ENCODE measurements around the gene LRRC4C. TPM values are rescaled to one million over a fixed set of nuclear protein-coding genes. Genes with fewer than 3 reads are reported as not detected.

Gene LRRC4C
- total and polyA plus RNA-seq, 12 donors: 0.15 to 0.93 (median 0.40) TPM

- H3K4me1 ChIP-seq: no peaks in the 10 kb centered on the region
- TF ChIP-seq, protein P1, sequence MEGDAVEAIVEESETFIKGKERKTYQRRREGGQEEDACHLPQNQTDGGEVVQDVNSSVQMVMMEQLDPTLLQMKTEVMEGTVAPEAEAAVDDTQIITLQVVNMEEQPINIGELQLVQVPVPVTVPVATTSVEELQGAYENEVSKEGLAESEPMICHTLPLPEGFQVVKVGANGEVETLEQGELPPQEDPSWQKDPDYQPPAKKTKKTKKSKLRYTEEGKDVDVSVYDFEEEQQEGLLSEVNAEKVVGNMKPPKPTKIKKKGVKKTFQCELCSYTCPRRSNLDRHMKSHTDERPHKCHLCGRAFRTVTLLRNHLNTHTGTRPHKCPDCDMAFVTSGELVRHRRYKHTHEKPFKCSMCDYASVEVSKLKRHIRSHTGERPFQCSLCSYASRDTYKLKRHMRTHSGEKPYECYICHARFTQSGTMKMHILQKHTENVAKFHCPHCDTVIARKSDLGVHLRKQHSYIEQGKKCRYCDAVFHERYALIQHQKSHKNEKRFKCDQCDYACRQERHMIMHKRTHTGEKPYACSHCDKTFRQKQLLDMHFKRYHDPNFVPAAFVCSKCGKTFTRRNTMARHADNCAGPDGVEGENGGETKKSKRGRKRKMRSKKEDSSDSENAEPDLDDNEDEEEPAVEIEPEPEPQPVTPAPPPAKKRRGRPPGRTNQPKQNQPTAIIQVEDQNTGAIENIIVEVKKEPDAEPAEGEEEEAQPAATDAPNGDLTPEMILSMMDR (IDR thresholded peaks at IDR 0.05): no peak
- H3K27me3 ChIP-seq: no peaks in the 10 kb centered on the region
- 17 to 26% methylated on average over 1 of the region's 1 CpG for WGBS, 2 donors
- DNase-seq (no peak), ATAC-seq (no peak)
- no peaks in the 10 kb centered on the region for H3K36me3 ChIP-seq
- no peak overlapping the region for H3K27ac ChIP-seq
- no peaks in the 10 kb centered on the region for H3K9me3 ChIP-seq
- no peak overlapping the region for H3K4me3 ChIP-seq
- intact Hi-C loops (cut with DNase I): no loop called here
These were observed 324.5 kb downstream of the LRRC4C start for GRCh38 chr11:41134971-41135370.

GRCh38 chr11:41133023-41133422, 326.4 kb downstream of the LRRC4C start:
- DNase-seq: no peak
- H3K27me3 ChIP-seq: no peaks in the 10 kb centered on the region
- no peaks in the 10 kb centered on the region for H3K36me3 ChIP-seq
- 64 to 78% methylated on average over 2 of the region's 2 CpGs for WGBS, 2 donors
- intact Hi-C loops (cut with DNase I): no loop called here
- H3K4me1 ChIP-seq: no peaks in the 10 kb centered on the region
- no peaks in the 10 kb centered on the region for H3K9me3 ChIP-seq
- H3K27ac ChIP-seq: no peak overlapping the region
- H3K4me3 ChIP-seq: no peak overlapping the region
- ATAC-seq: no peak
- TF ChIP-seq, protein P1 (IDR thresholded peaks at IDR 0.05): no peak

- H3K4me3 ChIP-seq: no peak overlapping the region
- intact Hi-C loops (cut with DNase I): no loop called here
- no peaks in the 10 kb centered on the region for H3K4me1 ChIP-seq
- H3K27ac ChIP-seq: no peak overlapping the region
- DNase-seq (no peak), ATAC-seq (no peak)
- H3K27me3 ChIP-seq: no peaks in the 10 kb centered on the region
- H3K36me3 ChIP-seq: no peaks in the 10 kb centered on the region
- peaks cover 0 to 7% (median 0%) of the 10 kb centered on the region in 11 donors for H3K9me3 ChIP-seq
- TF ChIP-seq, protein P1 (IDR thresholded peaks at IDR 0.05): no peak
These were observed 337.9 kb downstream of the LRRC4C start for GRCh38 chr11:41121600-41121999.

GRCh38 chr11:41119484-41119883, 340.0 kb downstream of the LRRC4C start:
- no peak overlapping the region for H3K27ac ChIP-seq
- peaks cover 0 to 7% (median 0%) of the 10 kb centered on the region in 11 donors for H3K9me3 ChIP-seq
- DNase-seq (no peak), ATAC-seq (no peak)
- no peak overlapping the region for H3K4me3 ChIP-seq
- H3K4me1 ChIP-seq: no peaks in the 10 kb centered on the region
- TF ChIP-seq, protein P1 (IDR thresholded peaks at IDR 0.05): no peak
- no peaks in the 10 kb centered on the region for H3K27me3 ChIP-seq
- WGBS, 2 donors: 62 to 71% methylated on average over 2 of the region's 2 CpGs
- intact Hi-C loops (cut with DNase I): no loop called here
- H3K36me3 ChIP-seq: no peaks in the 10 kb centered on the region
